ENCODE measurements around the gene C1QTNF12. TPM values are rescaled to one million over a fixed set of nuclear protein-coding genes. Genes with fewer than 3 reads are reported as not detected.

The C1QTNF12 gene
- total RNA-seq, 1 experiment from 2014 or later, result 2.0 TPM

GRCh38 chr1:1213345-1214265 lies 32.9 kb downstream of the C1QTNF12 start, which contains the start of gene TNFRSF4:
TNFRSF4 (minus strand) TSS chr1:1214153; CDS start chr1:1214127, 26 bp downstream.
- Mint-ChIP-seq H3K4me1 (ENCODE audit: low read depth, unreplicated experiment) (peaks cover 1% of the 10 kb centered on the region), H3K27ac (ENCODE audit: unreplicated experiment) (no peak within 1 kb of the TSS), H3K9me3 (ENCODE audit: low read depth, unreplicated experiment) (no peaks in the 10 kb centered on the region), H3K27me3 (ENCODE audit: unreplicated experiment) (peaks cover 3% of the 10 kb centered on the region), H3K36me3 (ENCODE audit: insufficient read depth, unreplicated experiment) (peaks cover 22% of the 10 kb centered on the region), H3K4me3 (ENCODE audit: low read depth, unreplicated experiment) (no peak within 1 kb of the TSS)
- CTCF ChIA-PET, result no interaction called here
- BruUV-seq (replicated peaks), result no TSS peak
- intact Hi-C loops (cut with micrococcal nuclease; ENCODE audit: unreplicated experiment), result no loop called here
- no peak for TF ChIP-seq CTCF (IDR thresholded peaks at IDR 0.05; ENCODE audit: unreplicated experiment)
- no peak for DNase-seq

GRCh38 chr1:1212780-1213344 lies 33.7 kb downstream of the C1QTNF12 start:
- H3K27me3 Mint-ChIP-seq (ENCODE audit: unreplicated experiment), result peaks cover 11% of the 10 kb centered on the region
- no peak for DNase-seq
- no TSS peak for BruUV-seq (replicated peaks)
- H3K9me3 Mint-ChIP-seq (ENCODE audit: low read depth, unreplicated experiment), result no peaks in the 10 kb centered on the region
- no peak overlapping the region for H3K4me3 Mint-ChIP-seq (ENCODE audit: low read depth, unreplicated experiment)
- TF ChIP-seq CTCF (IDR thresholded peaks at IDR 0.05; ENCODE audit: unreplicated experiment), result no peak
- H3K4me1 Mint-ChIP-seq (ENCODE audit: low read depth, unreplicated experiment), result peaks cover 8% of the 10 kb centered on the region
- CTCF ChIA-PET, result no interaction called here
- peaks cover 22% of the 10 kb centered on the region for H3K36me3 Mint-ChIP-seq (ENCODE audit: insufficient read depth, unreplicated experiment)
- intact Hi-C loops (cut with micrococcal nuclease; ENCODE audit: unreplicated experiment), result no loop called here
- H3K27ac Mint-ChIP-seq (ENCODE audit: unreplicated experiment), result no peak overlapping the region

- Mint-ChIP-seq H3K27me3 (ENCODE audit: unreplicated experiment) (peaks cover 13% of the 10 kb centered on the region), H3K4me1 (ENCODE audit: low read depth, unreplicated experiment) (peaks cover 8% of the 10 kb centered on the region), H3K4me3 (ENCODE audit: low read depth, unreplicated experiment) (no peak overlapping the region), H3K36me3 (ENCODE audit: insufficient read depth, unreplicated experiment) (peaks cover 18% of the 10 kb centered on the region), H3K9me3 (ENCODE audit: low read depth, unreplicated experiment) (no peaks in the 10 kb centered on the region), H3K27ac (ENCODE audit: unreplicated experiment) (no peak overlapping the region)
- DNase-seq, result no peak
- no peak for TF ChIP-seq CTCF (IDR thresholded peaks at IDR 0.05; ENCODE audit: unreplicated experiment)
- CTCF ChIA-PET, result no interaction called here
- BruUV-seq (replicated peaks), result no TSS peak
- intact Hi-C loops (cut with micrococcal nuclease; ENCODE audit: unreplicated experiment), result no loop called here
Observed at GRCh38 chr1:1211541-1212441, 34.7 kb downstream of the C1QTNF12 start.

- TF ChIP-seq CTCF (IDR thresholded peaks at IDR 0.05; ENCODE audit: unreplicated experiment), result no peak
- peaks cover 8% of the 10 kb centered on the region for H3K4me1 Mint-ChIP-seq (ENCODE audit: low read depth, unreplicated experiment)
- peaks cover 9% of the 10 kb centered on the region for H3K36me3 Mint-ChIP-seq (ENCODE audit: insufficient read depth, unreplicated experiment)
- intact Hi-C loops (cut with micrococcal nuclease; ENCODE audit: unreplicated experiment), result no loop called here
- H3K9me3 Mint-ChIP-seq (ENCODE audit: low read depth, unreplicated experiment), result no peaks in the 10 kb centered on the region
- no peak overlapping the region for H3K4me3 Mint-ChIP-seq (ENCODE audit: low read depth, unreplicated experiment)
- DNase-seq, result no peak
- CTCF ChIA-PET, result no interaction called here
- H3K27ac Mint-ChIP-seq (ENCODE audit: unreplicated experiment), result no peak overlapping the region
- peaks cover 13% of the 10 kb centered on the region for H3K27me3 Mint-ChIP-seq (ENCODE audit: unreplicated experiment)
- no TSS peak for BruUV-seq (replicated peaks)
Observed at GRCh38 chr1:1210726-1211540, 35.6 kb downstream of the C1QTNF12 start.

Data from Calu3 (cell line).